Liver (tissue), 9 donors: ENCODE data around the gene TEX9. TPM values are rescaled to one million over a fixed set of nuclear protein-coding genes. Genes with fewer than 3 reads are reported as not detected.

Experiments used
- DNase-seq: peaks from one replicate; pipeline ENCODE4 v3.0.0-alpha.2; 2017; ENCODE audit warnings: low spot score
- H3K27ac ChIP-seq, 2 donors: one replicate each; pipeline ENCODE4 v1.7.0; 2013; ENCODE audit warnings: inconsistent platforms in 2 of 2, low read length in 2 of 2, control low read depth in 1 of 2, low read depth in 1 of 2, mild to moderate bottlenecking in 1 of 2
- H3K27me3 ChIP-seq, 4 donors: one replicate each; pipeline versions ENCODE4 v1.6.1 to v1.7.0; 2013; ENCODE audit warnings: low read length in 3 of 4, inconsistent platforms in 1 of 4, mild to moderate bottlenecking in 1 of 4, moderate library complexity in 1 of 4; ENCODE audit not compliant: control insufficient read depth in 4 of 4, insufficient read depth in 4 of 4
- H3K36me3 ChIP-seq, 4 donors: one replicate each; pipeline versions ENCODE4 v1.6.1 to v1.7.0; 2013; ENCODE audit warnings: low read length in 3 of 4, mild to moderate bottlenecking in 3 of 4, low read depth in 1 of 4, moderate library complexity in 1 of 4; ENCODE audit not compliant: control insufficient read depth in 4 of 4, insufficient read depth in 3 of 4
- H3K4me1 ChIP-seq, 4 donors: one replicate each; pipeline versions ENCODE4 v1.6.1 to v1.7.0; 2013; ENCODE audit warnings: low read length in 3 of 4, mild to moderate bottlenecking in 3 of 4, moderate library complexity in 1 of 4; ENCODE audit not compliant: control insufficient read depth in 4 of 4, insufficient read depth in 4 of 4
- H3K4me3 ChIP-seq, 3 donors: one replicate each; pipeline versions ENCODE4 v1.6.1 to v1.7.0; 2013; ENCODE audit warnings: low read length in 3 of 3, control low read depth in 1 of 3, low read depth in 1 of 3, mild to moderate bottlenecking in 1 of 3
- H3K9ac ChIP-seq, 2 donors: one replicate each; pipeline ENCODE4 v1.7.0; 2013; ENCODE audit warnings: low read length in 2 of 2, mild to moderate bottlenecking in 2 of 2, moderate library complexity in 2 of 2, control low read depth in 1 of 2, low read depth in 1 of 2
- H3K9me3 ChIP-seq, 4 donors: one replicate each; pipeline versions ENCODE4 v1.6.1 to v1.7.0; 2013; ENCODE audit warnings: low read length in 3 of 4; ENCODE audit not compliant: control insufficient read depth in 4 of 4
- ATF3 ChIP-seq: IDR thresholded peaks from 2 replicates; pipeline ENCODE4 v1.6.1; 2016; ENCODE audit warnings: antibody characterized with exemption
- CTCF ChIP-seq: fragments of 150-350 bp; IDR thresholded peaks from 2 replicates; pipeline ENCODE4 v1.5.1; 2017; ENCODE audit warnings: improper control_type of control experiment, low read depth, low read length; ENCODE audit not compliant: missing input control
- EGR1 ChIP-seq, 2 donors: IDR thresholded peaks; 2 replicates each; pipeline ENCODE4 v1.6.1; 2016 to 2018; ENCODE audit warnings: antibody characterized with exemption in 2 of 2, low read depth in 2 of 2
- FOXA1 ChIP-seq: IDR thresholded peaks from 2 replicates; pipeline ENCODE4 v1.6.1; 2016; ENCODE audit warnings: antibody characterized with exemption
- FOXA2 ChIP-seq: IDR thresholded peaks from 2 replicates; pipeline ENCODE4 v1.6.1; 2016; ENCODE audit warnings: antibody characterized with exemption
- HNF4A ChIP-seq, 2 donors: conservative IDR thresholded peaks; 2 replicates each; pipeline ENCODE4 v1.6.1; 2016; ENCODE audit warnings: antibody characterized with exemption in 2 of 2, mild to moderate bottlenecking in 2 of 2
- NR2F2 ChIP-seq: IDR thresholded peaks from 2 replicates; pipeline ENCODE4 v1.6.1; 2016; ENCODE audit warnings: antibody characterized with exemption
- RAD21 ChIP-seq, 2 donors: IDR thresholded peaks; 2 replicates each; pipeline ENCODE4 v1.6.1; 2016; ENCODE audit warnings: antibody characterized with exemption in 2 of 2, mild to moderate bottlenecking in 2 of 2
- RXRA ChIP-seq, 2 donors: IDR thresholded peaks; 2 replicates each; pipeline ENCODE4 v1.6.1; 2017 to 2018; ENCODE audit warnings: antibody characterized with exemption in 2 of 2, mild to moderate bottlenecking in 1 of 2
- SP1 ChIP-seq: IDR thresholded peaks from 2 replicates; pipeline ENCODE4 v1.6.1; 2018; ENCODE audit warnings: antibody characterized with exemption, mild to moderate bottlenecking
- YY1 ChIP-seq: IDR thresholded peaks from 2 replicates; pipeline ENCODE4 v1.6.1; 2016; ENCODE audit warnings: antibody characterized with exemption, mild to moderate bottlenecking
- ZBTB33 ChIP-seq: IDR thresholded peaks from 2 replicates; pipeline ENCODE4 v1.6.1; 2016; ENCODE audit warnings: antibody characterized with exemption
- WGBS: extraction: QIAGEN DNeasy Blood & Tissue Kit; methylation state at CpG from one replicate; pipeline ENCODE4 v1.1.7; 2013; 5-methylcytosine and 5-hydroxymethylcytosine counted together
- polyA plus RNA-seq, 2 donors: library from polyadenylated mRNA; stranded (reverse) in 1 of 2; unstranded in 1 of 2; fragments of 200-250 nt in 1 of 2; fragments of >200 nt in 1 of 2; fragmentation: Nextera tagmentation in 1 of 2; extraction: Ambion mirVana in 1 of 2; gene quantifications; one replicate each; pipeline versions ENCODE4 v1.2.1 to v1.2.3, GENCODE V29; 2013 to 2015
- total RNA-seq, 2 donors: library from RNA; depleted of rRNA; stranded (reverse); fragments of >200 nt; gene quantifications; one replicate each; pipeline ENCODE4 v1.2.3, GENCODE V29; 2014
- TF ChIP-seq, protein P1 (sequence below): IDR thresholded peaks from 2 replicates; pipeline ENCODE4 v1.6.1; 2016; ENCODE audit warnings: antibody characterized with exemption
- donor health status: healthy.
- donor health status: healthy.
- donor health status: healthy.
- donor health status: healthy.
- donor health status: healthy.

TEX9 gene
- total and polyA plus RNA-seq, 4 donors: 0.48 to 1.4 (median 0.90) TPM

- Histone ChIP-seq H3K27me3 (no peaks in the 10 kb centered on the region), H3K36me3 (no peaks in the 10 kb centered on the region), H3K4me3 (no peak overlapping the region), H3K4me1 (peaks cover 0 to 7% (median 0%) of the 10 kb centered on the region in 4 donors), H3K9ac (no peak overlapping the region), H3K27ac (no peak overlapping the region), H3K9me3 (no peaks in the 10 kb centered on the region)
- 96% methylated on average over 2 of the region's 2 CpGs for WGBS
- TF ChIP-seq HNF4A (conservative IDR thresholded peaks at IDR 0.05) (no peak), YY1 (no peak), ZBTB33 (no peak), RAD21 (IDR thresholded peaks at IDR 0.05) (no peak), ATF3 (no peak), CTCF (no peak), EGR1 (IDR thresholded peaks at IDR 0.05; ENCODE audit: low read depth in 2 of 2) (no peak)
- DNase-seq: no peak
Measured at GRCh38 chr15:56459096-56459495, 93.9 kb downstream of the TEX9 start.

GRCh38 chr15:56460071-56460470 is 94.8 kb downstream of the TEX9 start:
- H3K36me3 ChIP-seq: no peaks in the 10 kb centered on the region
- H3K4me1 ChIP-seq: peaks cover 3 to 15% (median 7%) of the 10 kb centered on the region in 4 donors
- DNase-seq: no peak
- H3K27ac ChIP-seq: no peak overlapping the region
- no peak overlapping the region for H3K4me3 ChIP-seq
- H3K9ac ChIP-seq: no peak overlapping the region
- no peaks in the 10 kb centered on the region for H3K27me3 ChIP-seq
- 50% methylated on average over 1 of the region's 1 CpG for WGBS
- TF ChIP-seq RXRA (IDR thresholded peaks at IDR 0.05) (no peak), ATF3 (no peak), YY1 (no peak), ZBTB33 (no peak)
- no peaks in the 10 kb centered on the region for H3K9me3 ChIP-seq

DNA sequence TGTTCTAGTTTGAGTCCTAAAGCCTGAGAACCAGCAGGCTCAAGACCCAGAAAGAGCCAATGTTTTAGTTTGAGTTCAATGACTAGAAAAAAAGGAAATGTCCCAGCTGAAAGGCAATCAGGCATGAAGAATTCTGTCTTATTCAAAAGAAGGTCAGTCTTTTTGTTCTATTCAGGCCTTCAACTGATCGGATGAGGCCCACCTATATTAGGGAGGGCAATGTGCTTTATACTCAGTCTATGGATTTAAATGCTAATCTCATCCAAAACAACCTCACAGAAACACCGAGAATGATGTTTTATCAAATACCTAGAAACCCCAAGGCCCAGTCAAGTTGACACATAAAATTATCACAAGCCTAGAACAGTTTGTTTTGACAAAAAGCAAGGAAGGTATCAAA is 95.7 kb downstream of the TEX9 start:
- Histone ChIP-seq H3K27ac (no peak overlapping the region), H3K4me1 (peaks cover 6 to 15% (median 10%) of the 10 kb centered on the region in 4 donors), H3K9me3 (no peaks in the 10 kb centered on the region), H3K36me3 (no peaks in the 10 kb centered on the region), H3K4me3 (no peak overlapping the region), H3K27me3 (no peaks in the 10 kb centered on the region), H3K9ac (no peak overlapping the region)
- DNase-seq: no peak
- 94% methylated on average over 2 of the region's 2 CpGs for WGBS
- TF ChIP-seq ATF3 (no peak), EGR1 (IDR thresholded peaks at IDR 0.05; ENCODE audit: low read depth in 2 of 2) (no peak), FOXA2 (no peak), CTCF (no peak), FOXA1 (no peak), NR2F2 (no peak), RAD21 (IDR thresholded peaks at IDR 0.05) (no peak), RXRA (IDR thresholded peaks at IDR 0.05) (no peak), YY1 (no peak), SP1 (no peak), HNF4A (conservative IDR thresholded peaks at IDR 0.05) (no peak)
- TF ChIP-seq, protein P1, sequence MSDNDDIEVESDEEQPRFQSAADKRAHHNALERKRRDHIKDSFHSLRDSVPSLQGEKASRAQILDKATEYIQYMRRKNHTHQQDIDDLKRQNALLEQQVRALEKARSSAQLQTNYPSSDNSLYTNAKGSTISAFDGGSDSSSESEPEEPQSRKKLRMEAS: no peak
